K562 (cell line): ENCODE data around the gene DPM2. TPM values are rescaled to one million over a fixed set of nuclear protein-coding genes. Genes with fewer than 3 reads are reported as not detected.

Experiments
- CHD1 ChIP-seq: fragments of 200-600 bp; sonication (generic); IDR thresholded peaks from one replicate; pipeline ENCODE4 v1.6.1; 2012; ENCODE audit warnings: mild to moderate bottlenecking, moderate library complexity, low read length, inconsistent platforms
- DACH1 ChIP-seq: fragments of 450-650 bp; IDR thresholded peaks from 2 replicates; pipeline ENCODE4 v1.6.1; 2018; ENCODE audit not compliant: partially characterized antibody
- E2F6 ChIP-seq, 2 experiments: IDR thresholded peaks; 2 replicates each; pipeline ENCODE4 v1.6.1; 2011; ENCODE audit warnings: borderline replicate concordance in 1 of 2, control low read depth in 1 of 2, low read depth in 1 of 2, low read length in 1 of 2, mild to moderate bottlenecking in 1 of 2, mixed read lengths in 1 of 2, moderate library complexity in 1 of 2; ENCODE audit not compliant: insufficient read depth in 1 of 2, insufficient read length in 1 of 2, poor library complexity in 1 of 2, severe bottlenecking in 1 of 2; ENCODE audit errors: extremely low read depth in 1 of 2
- ETV5 ChIP-seq: sonication (generic); formaldehyde crosslinking; IDR thresholded peaks from 2 replicates; pipeline ENCODE4 v1.4.0; 2020; ENCODE audit warnings: low read depth, mild to moderate bottlenecking, missing genetic modification reagents
- ETV6 ChIP-seq, 3 experiments: fragments of 150-350 bp in 1 of 3; sonication (generic) in 1 of 3; formaldehyde crosslinking in 1 of 3; IDR thresholded peaks; 2 replicates each; pipeline versions ENCODE4 v1.6.1 to v1.8.0; 2014 to 2022; ENCODE audit warnings: borderline replicate concordance in 2 of 3, low read depth in 2 of 3, antibody characterized with exemption in 1 of 3, low read length in 1 of 3, mild to moderate bottlenecking in 1 of 3, missing genetic modification reagents in 1 of 3
- GABPB1 ChIP-seq: sonication (generic); formaldehyde crosslinking; IDR thresholded peaks from 2 replicates; pipeline ENCODE4 v1.8.0; 2022; ENCODE audit warnings: mild to moderate bottlenecking, missing genetic modification reagents
- HSF4 ChIP-seq: fragments of 250-450 bp; sonication (Bioruptor Pico); IDR thresholded peaks from 2 replicates; pipeline ENCODE4 v2.1.2; 2022; ENCODE audit warnings: mild to moderate bottlenecking, moderate library complexity, borderline replicate concordance
- ILK ChIP-seq: fragments of 450-650 bp; IDR thresholded peaks from 2 replicates; pipeline ENCODE4 v1.6.1; 2016; ENCODE audit warnings: missing genetic modification characterization, low read depth, mild to moderate bottlenecking, missing compliant biosample characterization, moderate library complexity, borderline replicate concordance
- NFIC ChIP-seq: fragments of 450-650 bp; IDR thresholded peaks from 2 replicates; pipeline ENCODE4 v1.6.1; 2017; ENCODE audit warnings: mild to moderate bottlenecking, inconsistent platforms
- POLR2G ChIP-seq: fragments of 200-400 bp; formaldehyde crosslinking; IDR thresholded peaks from 2 replicates; pipeline ENCODE4 v1.6.1; 2017; ENCODE audit warnings: low read depth, mild to moderate bottlenecking, antibody characterized with exemption, low read length, moderate library complexity
- POLR3G ChIP-seq: IDR thresholded peaks from 2 replicates; pipeline ENCODE4 v1.6.1; 2011; ENCODE audit not compliant: insufficient read length, insufficient replicate concordance; ENCODE audit errors: extremely low read depth
- RFX7 ChIP-seq: fragments of 250-450 bp; sonication (Bioruptor Pico); IDR thresholded peaks from 2 replicates; pipeline ENCODE4 v1.5.1; 2021; ENCODE audit warnings: mild to moderate bottlenecking
- SETDB1 ChIP-seq: IDR thresholded peaks from one replicate; pipeline ENCODE4 v1.6.1; 2012; ENCODE audit warnings: low read length, control low read depth, inconsistent platforms
- STAT6 ChIP-seq: sonication (generic); formaldehyde crosslinking; IDR thresholded peaks from 2 replicates; pipeline ENCODE4 v1.8.1; 2023; ENCODE audit warnings: mild to moderate bottlenecking, missing genetic modification reagents
- THRAP3 ChIP-seq: fragments of 450-650 bp; IDR thresholded peaks from 2 replicates; pipeline ENCODE4 v1.6.1; 2016; ENCODE audit warnings: mild to moderate bottlenecking, inconsistent platforms, borderline replicate concordance
- THRB ChIP-seq: fragments of 450-650 bp; formaldehyde crosslinking; conservative IDR thresholded peaks from 2 replicates; pipeline ENCODE4 v1.4.0; 2022; ENCODE audit warnings: mild to moderate bottlenecking, missing genetic modification characterization
- ZNF668 ChIP-seq: fragments of 250-450 bp; sonication (Bioruptor Pico); IDR thresholded peaks from 2 replicates; pipeline ENCODE4 v1.8.0; 2022; ENCODE audit warnings: mild to moderate bottlenecking, inconsistent platforms
- ZNF778 ChIP-seq: fragments of 450-650 bp; formaldehyde crosslinking; IDR thresholded peaks from 2 replicates; pipeline ENCODE4 v1.4.0; 2020; ENCODE audit warnings: mild to moderate bottlenecking, moderate library complexity
- polyA plus RNA-seq, 8 experiments: library from polyadenylated mRNA; depleted of rRNA in 4 of 8; stranded (reverse) in 5 of 8; unstranded in 3 of 8; fragments of >200 nt; fragmentation: Nextera tagmentation in 2 of 8; fragmentation: Illumina TruSeq in 1 of 8; extraction: Ambion mirVana in 2 of 8; extraction: Trizol in 1 of 8; gene quantifications; 2 replicates each; pipeline versions ENCODE4 v1.2.1 to v1.2.3, GENCODE V29; 2011 to 2014; ENCODE audit warnings: inconsistent platforms in 1 of 8, missing spikeins in 1 of 8
- total RNA-seq, 7 experiments: library from RNA; depleted of rRNA in 6 of 7; stranded (reverse); fragments of >200 nt in 6 of 7; fragmentation: Illumina TruSeq in 2 of 7; extraction: Trizol in 2 of 7; gene quantifications; 2 replicates each; pipeline versions ENCODE4 v1.2.1 to v1.2.3, GENCODE V29; 2011 to 2021; ENCODE audit warnings: low replicate concordance in 1 of 7

Gene DPM2
- total and polyA plus RNA-seq, 9 of the 15 experiments (the other 6 are each of a cell fraction or from before 2014, with no cell fraction given): 43.5 to 126 (median 71.1) TPM

GRCh38 chr9:127930231-127931091 is 7.2 kb downstream of the DPM2 start, which contains the start of gene PIP5KL1 (continued):
- TF ChIP-seq CHD1 (no peak), RFX7 (peak; percentile 45; the same call in 1 of the 2 replicates), NFIC (peak; percentile 29; the same call in 1 of the 2 replicates), ZNF778 (CRISPR knock-in tag) (no peak), SETDB1 (no peak), POLR2G (peak; percentile 91), ILK (tag) (no peak), ZNF668 (no peak), THRB (CRISPR knock-in tag) (0 out of 2 replicates have a peak, but pooled peaks have one; percentile 2), HSF4 (CRISPR knock-in tag) (no peak), E2F6 (IDR thresholded peaks at IDR 0.05; ENCODE audit: borderline replicate concordance in 1 of 2, extremely low read depth in 1 of 2, insufficient read depth in 1 of 2, insufficient read length in 1 of 2, low read depth in 1 of 2, low read length in 1 of 2, poor library complexity in 1 of 2, severe bottlenecking in 1 of 2) (peak in 1 of 2 experiments; percentile 67), POLR3G (no peak), GABPB1 (CRISPR knock-in tag) (no peak), THRAP3 (no peak), ETV6 (IDR thresholded peaks at IDR 0.05; ENCODE audit: borderline replicate concordance in 1 of 2, low read depth in 2 of 2, low read length in 1 of 2) (no peak), ETV6 (CRISPR knock-in tag; IDR thresholded peaks at IDR 0.05; ENCODE audit: borderline replicate concordance) (no peak), STAT6 (CRISPR knock-in tag) (peak; percentile 40; the same call in 1 of the 2 replicates), ETV5 (CRISPR knock-in tag) (no peak), DACH1 (no peak)
